K562 (cell line): Measurements from ENCODE around the gene PCLAF. TPM values are rescaled to one million over a fixed set of nuclear protein-coding genes. Genes with fewer than 3 reads are reported as not detected.

ENCODE experiments used
- BCOR ChIP-seq: fragments of 450-650 bp; IDR thresholded peaks from 2 replicates; pipeline ENCODE4 v1.6.1; 2016
- CEBPB ChIP-seq: fragments of 450-650 bp; IDR thresholded peaks from 2 replicates; pipeline ENCODE4 v1.6.1; 2016; ENCODE audit warnings: missing genetic modification characterization, missing compliant biosample characterization
- CXXC5 ChIP-seq: fragments of 250-450 bp; sonication (Bioruptor Pico); IDR thresholded peaks from 2 replicates; pipeline ENCODE4 v1.8.0; 2022; ENCODE audit warnings: inconsistent platforms, mild to moderate bottlenecking, moderate library complexity
- DIDO1 ChIP-seq: fragments of 450-650 bp; IDR thresholded peaks from 2 replicates; pipeline ENCODE4 v1.6.1; 2016; ENCODE audit warnings: low read depth, missing biosample characterization, missing genetic modification characterization
- FOXM1 ChIP-seq, 2 experiments: fragments of 450-650 bp in 1 of 2; sonication (generic) in 1 of 2; formaldehyde crosslinking in 1 of 2; IDR thresholded peaks; 2 replicates each; pipeline versions ENCODE4 v1.6.1 to v1.9.0; 2017 to 2022; ENCODE audit warnings: low read depth in 2 of 2, mild to moderate bottlenecking in 2 of 2, missing genetic modification reagents in 1 of 2, moderate library complexity in 1 of 2
- HNRNPLL ChIP-seq: fragments of 200-400 bp; formaldehyde crosslinking; IDR thresholded peaks from 2 replicates; pipeline ENCODE4 v1.6.1; 2017; ENCODE audit warnings: low read length, low read depth, mild to moderate bottlenecking; ENCODE audit not compliant: poor library complexity, severe bottlenecking
- KLF16 ChIP-seq: IDR thresholded peaks from 2 replicates; pipeline ENCODE4 v1.6.1; 2016; ENCODE audit warnings: antibody characterized with exemption
- NCOR1 ChIP-seq: fragments of 450-650 bp; IDR thresholded peaks from 2 replicates; pipeline ENCODE4 v1.6.1; 2016; ENCODE audit warnings: mild to moderate bottlenecking, moderate library complexity
- POLR2B ChIP-seq: fragments of 450-650 bp; IDR thresholded peaks from 2 replicates; pipeline ENCODE4 v1.6.1; 2018; ENCODE audit warnings: low read depth; ENCODE audit not compliant: partially characterized antibody
- SMAD1 ChIP-seq: fragments of 150-350 bp; IDR thresholded peaks from 2 replicates; pipeline ENCODE4 v1.6.1; 2014; ENCODE audit warnings: low read length, low read depth; ENCODE audit not compliant: partially characterized antibody
- STAG1 ChIP-seq: sonication (generic); formaldehyde crosslinking; IDR thresholded peaks from 2 replicates; pipeline ENCODE4 v1.5.0; 2020; ENCODE audit warnings: missing genetic modification reagents, borderline replicate concordance
- YY1 ChIP-seq, 3 experiments: IDR thresholded peaks; 2 replicates each; pipeline ENCODE4 v1.6.1; 2011; ENCODE audit warnings: low read length in 2 of 3, mild to moderate bottlenecking in 2 of 3, moderate library complexity in 2 of 3, borderline replicate concordance in 1 of 3, control low read depth in 1 of 3, low read depth in 1 of 3; ENCODE audit not compliant: insufficient read depth in 3 of 3, insufficient replicate concordance in 2 of 3, control insufficient read depth in 1 of 3, insufficient read length in 1 of 3; ENCODE audit errors: extremely low read depth in 1 of 3
- ZBTB34 ChIP-seq: fragments of 250-450 bp; sonication (Bioruptor Pico); IDR thresholded peaks from 2 replicates; pipeline ENCODE4 v1.8.0; 2021; ENCODE audit warnings: mild to moderate bottlenecking, moderate library complexity
- ZNF121 ChIP-seq: sonication (generic); formaldehyde crosslinking; conservative IDR thresholded peaks from 2 replicates; pipeline ENCODE4 v1.8.0; 2022; ENCODE audit warnings: missing genetic modification reagents
- ZNF263 ChIP-seq: sonication (generic); formaldehyde crosslinking; IDR thresholded peaks from 2 replicates; pipeline ENCODE4 v1.8.0; 2022; ENCODE audit warnings: mild to moderate bottlenecking, missing genetic modification reagents, borderline replicate concordance
- ZNF3 ChIP-seq: fragments of 250-450 bp; sonication (Bioruptor Pico); IDR thresholded peaks from 2 replicates; pipeline ENCODE4 v1.5.0; 2021; ENCODE audit warnings: mild to moderate bottlenecking, moderate library complexity
- ZNF324 ChIP-seq: fragments of 250-450 bp; sonication (Bioruptor Pico); IDR thresholded peaks from 2 replicates; pipeline ENCODE4 v1.4.0; 2020; ENCODE audit warnings: mild to moderate bottlenecking
- ZNF354B ChIP-seq: fragments of 250-450 bp; sonication (Bioruptor Pico); IDR thresholded peaks from 2 replicates; pipeline ENCODE4 v1.4.0; 2020
- ZNF384 ChIP-seq: IDR thresholded peaks from 2 replicates; pipeline ENCODE4 v1.6.1; 2012; ENCODE audit warnings: low read depth, low read length, improper control_type of control experiment
- ZNF445 ChIP-seq: fragments of 250-450 bp; sonication (Bioruptor Pico); IDR thresholded peaks from 2 replicates; pipeline ENCODE4 v1.4.0; 2020; ENCODE audit warnings: low read depth, mild to moderate bottlenecking, moderate library complexity
- polyA plus RNA-seq, 8 experiments: library from polyadenylated mRNA; depleted of rRNA in 4 of 8; stranded (reverse) in 5 of 8; unstranded in 3 of 8; fragments of >200 nt; fragmentation: Nextera tagmentation in 2 of 8; fragmentation: Illumina TruSeq in 1 of 8; extraction: Ambion mirVana in 2 of 8; extraction: Trizol in 1 of 8; gene quantifications; 2 replicates each; pipeline versions ENCODE4 v1.2.1 to v1.2.3, GENCODE V29; 2011 to 2014; ENCODE audit warnings: inconsistent platforms in 1 of 8, missing spikeins in 1 of 8
- total RNA-seq, 7 experiments: library from RNA; depleted of rRNA in 6 of 7; stranded (reverse); fragments of >200 nt in 6 of 7; fragmentation: Illumina TruSeq in 2 of 7; extraction: Trizol in 2 of 7; gene quantifications; 2 replicates each; pipeline versions ENCODE4 v1.2.1 to v1.2.3, GENCODE V29; 2011 to 2021; ENCODE audit warnings: low replicate concordance in 1 of 7
- TF ChIP-seq, protein P1 (sequence below): fragments of 250-450 bp; sonication (Bioruptor Pico); IDR thresholded peaks from 2 replicates; pipeline ENCODE4 v1.5.0; 2022; ENCODE audit warnings: mild to moderate bottlenecking

Gene PCLAF
- total and polyA plus RNA-seq, 9 of the 15 experiments (the other 6 are each of a cell fraction or from before 2014, with no cell fraction given): 112 to 881 (median 360) TPM

- TF ChIP-seq ZBTB34 (CRISPR knock-in tag) (no peak), NCOR1 (peak; percentile 78), ZNF263 (CRISPR knock-in tag) (no peak), ZNF354B (CRISPR knock-in tag) (no peak), KLF16 (peak; percentile 88), DIDO1 (tag) (no peak), YY1 (IDR thresholded peaks at IDR 0.05; ENCODE audit: borderline replicate concordance in 1 of 3, control insufficient read depth in 1 of 3, extremely low read depth in 1 of 3, insufficient read depth in 3 of 3, insufficient read length in 1 of 3, insufficient replicate concordance in 2 of 3, low read depth in 1 of 3, low read length in 2 of 3) (peak in 1 of 3 experiments; percentile 38), HNRNPLL (no peak), ZNF445 (CRISPR knock-in tag) (no peak), SMAD1 (no peak), CXXC5 (CRISPR knock-in tag) (no peak), ZNF3 (no peak), ZNF324 (CRISPR knock-in tag) (no peak), ZNF384 (peak; percentile 92), ZNF121 (CRISPR knock-in tag) (no peak), FOXM1 (IDR thresholded peaks at IDR 0.05; ENCODE audit: low read depth) (peak; percentile 60; the same call in 1 of the 2 replicates), FOXM1 (CRISPR knock-in tag; IDR thresholded peaks at IDR 0.05; ENCODE audit: low read depth) (no peak), CEBPB (tag) (peak; percentile 43; the same call in 1 of the 2 replicates), STAG1 (CRISPR knock-in tag) (no peak), BCOR (0 out of 2 replicates have a peak, but pooled peaks have one; percentile 9), POLR2B (no peak)
- TF ChIP-seq, protein P1, sequence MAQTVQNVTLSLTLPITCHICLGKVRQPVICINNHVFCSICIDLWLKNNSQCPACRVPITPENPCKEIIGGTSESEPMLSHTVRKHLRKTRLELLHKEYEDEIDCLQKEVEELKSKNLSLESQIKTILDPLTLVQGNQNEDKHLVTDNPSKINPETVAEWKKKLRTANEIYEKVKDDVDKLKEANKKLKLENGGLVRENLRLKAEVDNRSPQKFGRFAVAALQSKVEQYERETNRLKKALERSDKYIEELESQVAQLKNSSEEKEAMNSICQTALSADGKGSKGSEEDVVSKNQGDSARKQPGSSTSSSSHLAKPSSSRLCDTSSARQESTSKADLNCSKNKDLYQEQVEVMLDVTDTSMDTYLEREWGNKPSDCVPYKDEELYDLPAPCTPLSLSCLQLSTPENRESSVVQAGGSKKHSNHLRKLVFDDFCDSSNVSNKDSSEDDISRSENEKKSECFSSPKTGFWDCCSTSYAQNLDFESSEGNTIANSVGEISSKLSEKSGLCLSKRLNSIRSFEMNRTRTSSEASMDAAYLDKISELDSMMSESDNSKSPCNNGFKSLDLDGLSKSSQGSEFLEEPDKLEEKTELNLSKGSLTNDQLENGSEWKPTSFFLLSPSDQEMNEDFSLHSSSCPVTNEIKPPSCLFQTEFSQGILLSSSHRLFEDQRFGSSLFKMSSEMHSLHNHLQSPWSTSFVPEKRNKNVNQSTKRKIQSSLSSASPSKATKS: no peak
Measured at GRCh38 chr15:64430000-64430735, 48.9 kb upstream of the PCLAF start (continued).
